ENCODE results near the gene BORCS6.

GRCh38 chr17:8145811-8146210, 44.2 kb downstream of the BORCS6 start:
- TF ChIP-seq CTCF (IDR thresholded peaks at IDR 0.05) (no peak), POLR2A (IDR thresholded peaks at IDR 0.05) (no peak)
